T-helper 17 cell (primary cell): ENCODE measurements around the gene FBP1. TPM values are rescaled to one million over a fixed set of nuclear protein-coding genes. Genes with fewer than 3 reads are reported as not detected.
"Not testable (repeated sequence)": the region's sequence is repeated elsewhere in the genome, so short reads cannot be mapped to it uniquely, and the experiment has no call there.

Source experiments
- ATAC-seq: fragments of 150-1000 bp; cut with Tn5 transposase; 2 replicates; pipeline ENCODE4 v1.10.0; 2021; ENCODE audit warnings: mild to moderate bottlenecking, moderate library complexity
- DNase-seq, 3 donors: peaks; one replicate each; pipeline versions ENCODE4 v3.0.0 to v3.0.0-alpha.2; 2020 to 2021
- H3K9me3 ChIP-seq: one replicate; pipeline ENCODE4 v1.7.0; 2013; ENCODE audit warnings: low read length, mild to moderate bottlenecking; ENCODE audit not compliant: control insufficient read depth, poor library complexity, severe bottlenecking
- H3K27ac Mint-ChIP-seq: one replicate; pipeline ENCODE4 v1.8.0; 2022; ENCODE audit warnings: mild to moderate bottlenecking, moderate library complexity, mixed read lengths
- H3K27me3 Mint-ChIP-seq: one replicate; pipeline ENCODE4 v1.8.0; 2022; ENCODE audit warnings: mixed read lengths
- H3K36me3 Mint-ChIP-seq: one replicate; pipeline ENCODE4 v1.8.0; 2022; ENCODE audit warnings: low read depth, mixed read lengths
- H3K4me1 Mint-ChIP-seq: one replicate; pipeline ENCODE4 v1.8.0; 2022; ENCODE audit warnings: mild to moderate bottlenecking, mixed read lengths
- H3K4me3 Mint-ChIP-seq: one replicate; pipeline ENCODE4 v1.8.0; 2022; ENCODE audit warnings: mild to moderate bottlenecking, moderate library complexity, mixed read lengths
- total RNA-seq, 4 donors: library from RNA in 2 of 4; stranded (reverse) in 2 of 4; gene quantifications; one replicate each; pipeline ENCODE4 v1.2.3 and lab custom pipeline; 2022 to 2026

Gene FBP1
- total RNA-seq, 2 donors from 2014 or later: 3.7 to 5.1 TPM

- ATAC-seq: no peak
- Mint-ChIP-seq H3K4me3 (peak overlapping the region; percentile 25), H3K27ac (no peak overlapping the region), H3K36me3 (no peaks in the 10 kb centered on the region), H3K4me1 (peaks cover 2% of the 10 kb centered on the region), H3K27me3 (peaks cover 27% of the 10 kb centered on the region)
- DNase-seq: no peak
- no peaks in the 10 kb centered on the region for H3K9me3 ChIP-seq
These were observed 63.2 kb downstream of the FBP1 start for GRCh38 chr9:94576131-94576530.

- ATAC-seq (no peak), DNase-seq (no peak)
- H3K9me3 ChIP-seq: no peaks in the 10 kb centered on the region
- no peak overlapping the region for H3K4me3 Mint-ChIP-seq
- H3K36me3 Mint-ChIP-seq: no peaks in the 10 kb centered on the region
- no peak overlapping the region for H3K27ac Mint-ChIP-seq
- peaks cover 27% of the 10 kb centered on the region for H3K27me3 Mint-ChIP-seq
- H3K4me1 Mint-ChIP-seq: no peaks in the 10 kb centered on the region
These were observed 70.2 kb downstream of the FBP1 start for GRCh38 chr9:94568972-94569712.

GRCh38 chr9:94568250-94568889, 70.9 kb downstream of the FBP1 start:
- Mint-ChIP-seq H3K4me1 (no peaks in the 10 kb centered on the region), H3K27me3 (peaks cover 22% of the 10 kb centered on the region), H3K36me3 (no peaks in the 10 kb centered on the region), H3K4me3 (no peak overlapping the region), H3K27ac (no peak overlapping the region)
- DNase-seq (no peak), ATAC-seq (no peak)
- no peaks in the 10 kb centered on the region for H3K9me3 ChIP-seq

GRCh38 chr9:94567271-94567670, 72.0 kb downstream of the FBP1 start:
- Mint-ChIP-seq H3K27ac (no peak overlapping the region), H3K36me3 (no peaks in the 10 kb centered on the region), H3K27me3 (peaks cover 26% of the 10 kb centered on the region), H3K4me1 (no peaks in the 10 kb centered on the region), H3K4me3 (no peak overlapping the region)
- DNase-seq (no peak), ATAC-seq (no peak)
- no peaks in the 10 kb centered on the region for H3K9me3 ChIP-seq

GRCh38 chr9:94566550-94566949, 72.8 kb downstream of the FBP1 start:
- Mint-ChIP-seq H3K27ac (no peak overlapping the region), H3K4me3 (no peak overlapping the region), H3K27me3 (peaks cover 21% of the 10 kb centered on the region), H3K4me1 (no peaks in the 10 kb centered on the region), H3K36me3 (no peaks in the 10 kb centered on the region)
- no peak for DNase-seq
- no peak for ATAC-seq
- H3K9me3 ChIP-seq: no peaks in the 10 kb centered on the region

GRCh38 chr9:94564279-94564678, 75.0 kb downstream of the FBP1 start:
- not testable (repeated sequence) for H3K36me3 Mint-ChIP-seq, H3K4me1 Mint-ChIP-seq, H3K27ac Mint-ChIP-seq, H3K4me3 Mint-ChIP-seq, H3K9me3 ChIP-seq, DNase-seq, ATAC-seq
- peaks cover 20% of the 10 kb centered on the region for H3K27me3 Mint-ChIP-seq

- DNase-seq (no peak), ATAC-seq (no peak)
- Mint-ChIP-seq H3K4me1 (no peaks in the 10 kb centered on the region), H3K4me3 (no peak overlapping the region), H3K36me3 (no peaks in the 10 kb centered on the region), H3K27me3 (peaks cover 20% of the 10 kb centered on the region), H3K27ac (no peak overlapping the region)
- no peaks in the 10 kb centered on the region for H3K9me3 ChIP-seq
These were observed 75.8 kb downstream of the FBP1 start for GRCh38 chr9:94563548-94563947.

GRCh38 chr9:94560237-94560636, 79.1 kb downstream of the FBP1 start:
- Mint-ChIP-seq H3K36me3 (no peaks in the 10 kb centered on the region), H3K27me3 (peaks cover 31% of the 10 kb centered on the region), H3K4me3 (no peak overlapping the region), H3K4me1 (no peaks in the 10 kb centered on the region), H3K27ac (no peak overlapping the region)
- ATAC-seq: no peak
- H3K9me3 ChIP-seq: no peaks in the 10 kb centered on the region
- DNase-seq: no peak

- no peak overlapping the region for H3K4me3 Mint-ChIP-seq
- peaks cover 33% of the 10 kb centered on the region for H3K27me3 Mint-ChIP-seq
- no peak for ATAC-seq
- H3K36me3 Mint-ChIP-seq: no peaks in the 10 kb centered on the region
- no peak overlapping the region for H3K27ac Mint-ChIP-seq
- no peaks in the 10 kb centered on the region for H3K4me1 Mint-ChIP-seq
- DNase-seq: no peak
- H3K9me3 ChIP-seq: no peaks in the 10 kb centered on the region
These were observed 81.9 kb downstream of the FBP1 start for GRCh38 chr9:94557376-94557775.

DNA sequence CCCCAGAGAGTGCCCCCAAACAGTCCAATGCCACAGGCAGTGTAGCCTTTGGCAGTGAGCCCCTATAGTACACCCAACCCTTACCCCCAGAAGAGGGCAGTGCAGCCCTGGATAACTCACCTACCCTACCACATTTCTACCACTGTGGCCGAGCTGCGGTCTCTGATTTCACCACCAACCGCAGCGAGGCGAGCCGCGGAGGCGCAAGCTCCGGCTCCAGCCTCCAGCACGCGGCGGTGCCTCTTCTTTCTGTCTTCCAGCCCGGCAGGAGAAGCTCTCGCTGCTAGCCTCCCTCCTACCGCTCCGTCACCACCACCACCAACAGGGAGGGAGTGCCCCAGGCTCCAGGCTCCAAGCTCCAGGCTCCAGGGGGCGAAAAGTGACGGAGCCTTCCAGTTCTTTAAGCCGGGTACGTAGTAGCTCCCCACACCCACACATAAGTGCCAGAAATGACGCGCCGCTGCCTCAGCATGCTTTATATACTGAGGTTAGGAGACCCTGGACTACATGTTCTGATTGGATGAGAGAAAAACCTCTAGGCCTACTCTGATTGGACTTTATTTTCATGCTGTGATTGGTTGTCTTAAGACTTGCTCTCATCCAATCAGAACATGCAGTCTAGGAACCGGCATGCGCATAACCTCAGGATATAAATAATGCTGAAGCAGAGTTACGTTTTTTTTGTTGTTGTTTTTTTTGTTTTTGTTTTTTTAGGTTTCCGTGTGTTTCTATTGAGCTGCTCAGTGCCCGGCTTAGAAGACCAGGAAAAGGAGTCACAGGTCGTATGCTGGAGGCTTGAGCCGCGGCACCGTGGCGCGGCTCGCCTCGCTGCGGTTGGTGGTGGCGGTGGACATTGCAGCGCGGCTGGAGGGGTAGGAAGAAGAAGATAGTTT, 84.6 kb downstream of the FBP1 start, which contains the start of gene PCAT7:
TSS of gene PCAT7 (plus strand) at position 645 of the 893 bp plus-strand sequence.
- Mint-ChIP-seq H3K36me3 (no peaks in the 10 kb centered on the region), H3K27me3 (peaks cover 53% of the 10 kb centered on the region), H3K4me1 (no peaks in the 10 kb centered on the region), H3K27ac (no peak within 1 kb of the TSS), H3K4me3 (no peak within 1 kb of the TSS)
- DNase-seq: no peak
- ATAC-seq: peak; percentile 55
- no peaks in the 10 kb centered on the region for H3K9me3 ChIP-seq

GRCh38 chr9:94554078-94554438, 85.3 kb downstream of the FBP1 start:
- no peaks in the 10 kb centered on the region for H3K9me3 ChIP-seq
- Mint-ChIP-seq H3K4me3 (no peak overlapping the region), H3K36me3 (no peaks in the 10 kb centered on the region), H3K4me1 (no peaks in the 10 kb centered on the region), H3K27me3 (peaks cover 58% of the 10 kb centered on the region), H3K27ac (no peak overlapping the region)
- ATAC-seq (no peak), DNase-seq (no peak)
